Measurements from ENCODE around the gene DNER.
"Not testable (repeated sequence)": the region's sequence is repeated elsewhere in the genome, so short reads cannot be mapped to it uniquely, and the experiment has no call there.

Gene DNER

DNA sequence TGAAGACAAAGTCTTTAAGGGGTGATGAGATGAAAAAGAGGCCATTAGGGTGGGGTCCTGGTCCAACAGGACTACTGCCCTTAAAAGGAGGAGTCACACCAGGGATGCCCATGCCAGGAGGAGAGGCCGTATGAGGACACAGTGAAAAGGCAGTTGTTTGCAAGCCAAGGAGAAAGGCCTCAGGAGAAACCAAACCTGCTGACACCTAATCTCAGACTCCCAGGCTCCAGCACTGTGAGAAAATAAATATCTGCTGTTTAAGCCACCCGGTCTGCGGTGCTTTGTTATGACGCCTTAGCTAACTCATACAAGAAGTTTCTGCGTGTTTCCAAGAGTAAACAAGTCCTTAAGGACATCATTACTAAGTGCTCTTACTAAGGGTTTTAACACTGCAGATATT is 93.6 kb downstream of the DNER start:
- DNase-seq (ENCODE audit: low read depth): no peak

GRCh38 chr2:229620289-229620688 is 94.1 kb downstream of the DNER start:
- no peak for DNase-seq (ENCODE audit: low read depth)

GRCh38 chr2:229616433-229616832 is 97.9 kb downstream of the DNER start:
- no peak for DNase-seq (ENCODE audit: low read depth)

GRCh38 chr2:229614021-229614420 is 100.3 kb downstream of the DNER start:
- not testable (repeated sequence) for DNase-seq (ENCODE audit: low read depth)

- no peak for DNase-seq (ENCODE audit: low read depth)
Measured at GRCh38 chr2:229612384-229612971, 101.9 kb downstream of the DNER start.

DNA sequence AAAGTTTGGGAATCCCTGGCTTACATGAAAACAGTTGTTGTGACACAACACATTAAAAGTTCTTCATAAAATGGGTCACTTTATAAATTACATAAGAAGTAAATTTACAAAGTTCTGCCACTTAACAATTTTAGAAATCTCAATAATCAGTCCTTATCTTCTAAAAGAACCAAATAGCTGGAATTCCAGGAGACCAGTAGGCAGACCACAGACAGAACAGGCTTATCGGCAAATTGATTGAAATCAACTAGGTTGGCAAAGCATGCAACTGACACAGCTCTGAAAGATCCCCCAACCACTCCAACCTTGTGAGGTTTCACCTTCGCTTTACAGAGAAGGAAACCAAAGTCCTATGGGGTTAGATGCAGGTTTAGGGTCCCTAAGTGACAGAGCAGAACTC is 103.0 kb downstream of the DNER start:
- DNase-seq (ENCODE audit: low read depth): no peak

DNA sequence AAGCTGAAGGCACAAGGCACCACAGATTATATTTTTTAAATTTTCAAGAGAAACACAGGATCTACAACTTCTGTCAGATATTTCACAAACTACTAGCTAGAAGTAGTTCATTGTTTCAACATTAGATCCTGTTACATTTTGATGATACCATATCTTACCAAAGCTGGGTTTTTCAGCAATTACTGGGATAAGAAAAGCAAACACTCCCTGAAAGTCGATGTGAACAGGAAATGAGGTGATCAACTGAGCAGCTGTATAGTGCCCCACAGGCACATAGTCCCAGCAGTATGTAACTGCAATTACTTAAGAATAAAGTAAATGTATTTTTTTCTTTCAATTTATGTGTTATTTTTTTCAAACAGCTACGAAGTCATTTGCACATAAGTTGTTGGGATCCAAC is 103.5 kb downstream of the DNER start:
- no peak for DNase-seq (ENCODE audit: low read depth)

GRCh38 chr2:229610333-229610732 is 104.0 kb downstream of the DNER start:
- DNase-seq (ENCODE audit: low read depth): no peak

- no peak for DNase-seq (ENCODE audit: low read depth)
Measured at GRCh38 chr2:229601936-229602335, 112.4 kb downstream of the DNER start.

DNA sequence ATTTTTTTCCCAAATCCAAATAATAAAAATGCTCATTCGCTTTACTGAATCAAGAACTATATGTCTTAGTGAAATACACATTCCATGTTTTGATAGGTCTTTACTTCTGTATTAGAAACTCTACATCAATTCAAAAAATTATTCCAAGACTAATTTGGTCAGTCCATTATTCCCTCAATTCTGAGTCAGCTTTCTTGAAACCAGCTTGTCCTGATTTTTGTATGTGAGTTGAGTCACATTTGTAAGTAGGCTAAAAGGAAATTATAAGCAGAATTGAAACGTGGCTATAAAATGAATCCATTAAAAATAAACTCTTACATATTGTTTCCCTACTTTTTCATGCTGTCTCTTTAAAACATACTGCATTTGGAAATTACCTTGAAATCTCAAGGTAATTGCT is 113.0 kb downstream of the DNER start:
- no peak for DNase-seq (ENCODE audit: low read depth)

- DNase-seq (ENCODE audit: low read depth): no peak
Measured at GRCh38 chr2:229598227-229598626, 116.1 kb downstream of the DNER start.

DNA sequence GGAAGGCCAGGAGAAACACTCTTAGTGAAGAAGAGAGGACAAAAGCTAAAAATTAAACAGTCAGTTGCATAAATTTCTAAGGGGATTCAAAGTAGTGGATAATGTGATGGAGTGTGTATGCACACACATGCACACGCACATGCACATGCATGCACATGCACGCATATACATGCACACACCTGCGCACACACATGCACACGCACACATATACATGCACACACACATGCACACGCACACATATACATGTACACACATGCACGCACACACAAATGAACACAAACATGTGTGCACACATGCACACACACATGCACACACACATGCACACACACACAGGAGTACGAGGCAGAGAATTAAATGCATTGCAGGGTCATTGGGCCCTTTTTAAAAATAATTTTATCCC is 117.6 kb downstream of the DNER start:
- DNase-seq (ENCODE audit: low read depth): no peak

DNA sequence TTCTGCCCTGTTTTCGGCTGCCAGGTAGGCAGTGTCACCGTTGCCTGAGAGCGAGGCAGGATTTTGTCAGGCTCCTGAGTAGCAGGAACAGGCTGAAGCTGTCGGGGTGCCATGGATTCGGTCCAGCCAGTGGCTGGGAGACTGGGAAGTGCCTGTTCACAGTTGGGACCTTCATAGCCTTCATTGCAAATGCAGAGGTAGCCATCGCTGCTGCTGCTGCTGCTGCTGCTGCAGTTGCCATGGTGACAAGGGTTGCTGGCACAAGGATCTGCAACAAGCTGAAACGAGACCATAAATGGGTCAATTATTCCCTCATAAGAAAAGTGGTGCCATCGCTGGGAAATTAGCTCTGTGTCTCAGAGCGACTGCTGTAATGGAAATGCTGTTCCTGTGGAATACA is 122.7 kb downstream of the DNER start:
- no peak for DNase-seq (ENCODE audit: low read depth)

GRCh38 chr2:229586746-229587705 is 127.3 kb downstream of the DNER start:
- DNase-seq (ENCODE audit: low read depth): peak; percentile 73

- DNase-seq (ENCODE audit: low read depth): no peak
Measured at GRCh38 chr2:229586012-229586411, 128.3 kb downstream of the DNER start.

GRCh38 chr2:229582151-229582550 is 132.2 kb downstream of the DNER start:
- DNase-seq (ENCODE audit: low read depth): no peak

- no peak for DNase-seq (ENCODE audit: low read depth)
Measured at GRCh38 chr2:229578052-229578846, 136.1 kb downstream of the DNER start.

- no peak for DNase-seq (ENCODE audit: low read depth)
Measured at GRCh38 chr2:229575569-229576315, 138.6 kb downstream of the DNER start.

- no peak for DNase-seq (ENCODE audit: low read depth)
Measured at GRCh38 chr2:229572507-229573271, 141.7 kb downstream of the DNER start.

DNA sequence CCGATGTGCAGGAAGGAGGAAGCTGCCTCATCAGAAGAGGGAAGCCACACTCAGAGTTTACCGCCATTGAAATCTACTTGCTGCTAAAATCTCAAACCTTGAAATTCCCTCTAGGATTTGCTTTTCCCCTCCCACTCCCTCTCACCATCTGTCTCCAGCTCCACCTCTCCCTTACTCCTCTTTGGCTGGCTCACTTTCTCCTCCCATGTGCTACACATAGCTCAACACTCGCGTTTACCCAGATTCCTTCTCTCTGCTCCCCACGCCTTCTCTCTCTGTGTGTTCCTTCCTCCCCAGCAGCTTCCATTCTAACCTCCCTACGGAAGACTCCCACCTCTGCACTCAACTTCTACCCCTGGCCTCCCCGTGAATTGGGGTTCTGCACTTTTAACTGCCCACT is 143.1 kb downstream of the DNER start:
- no peak for DNase-seq (ENCODE audit: low read depth)

DNA sequence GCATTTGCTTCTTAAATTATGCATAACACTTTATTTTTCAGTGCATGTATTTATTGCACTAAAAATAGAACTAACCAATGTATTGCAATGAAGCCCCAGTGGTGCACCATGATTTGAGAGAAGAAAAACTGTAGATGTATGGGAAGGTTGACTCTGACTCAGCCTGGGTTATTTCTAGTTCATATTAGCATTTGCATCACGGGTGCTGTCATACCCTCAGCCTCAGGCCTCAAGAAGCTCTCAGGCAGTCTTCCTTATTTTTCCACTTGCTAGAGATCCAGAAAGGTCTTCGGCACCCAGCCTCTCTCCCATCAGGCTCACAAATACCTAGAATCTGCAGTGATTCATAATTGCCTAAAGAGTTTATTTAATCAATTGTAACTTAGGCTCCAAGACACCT is 148.0 kb downstream of the DNER start:
- DNase-seq (ENCODE audit: low read depth): no peak
